Activated T-helper 1 cell treated with anti-CD3 and anti-CD28 coated beads, Interleukin-12 subunit alpha, Interleukin-12 subunit beta, Interleukin-2, Interleukin-4 antibody, amounts not matched to agents 30 ng/mL and 10 ng/mL and 1 ng/mL, durations not matched to agents 14 hours and 24 hours and 36 hours (primary cell): ENCODE measurements around the gene PPFIBP2. TPM values are rescaled to one million over a fixed set of nuclear protein-coding genes. Genes with fewer than 3 reads are reported as not detected.

Experiments used
- DNase-seq: peaks from one replicate; pipeline ENCODE4 v3.0.0; 2021; ENCODE audit warnings: low spot score
- H3K27ac Mint-ChIP-seq: one replicate; pipeline ENCODE4 v1.8.0; 2021; ENCODE audit warnings: mild to moderate bottlenecking, mixed read lengths
- H3K27me3 Mint-ChIP-seq: one replicate; pipeline ENCODE4 v1.8.0; 2022; ENCODE audit warnings: mild to moderate bottlenecking, moderate library complexity, mixed read lengths; ENCODE audit not compliant: insufficient read depth
- H3K36me3 Mint-ChIP-seq: one replicate; pipeline ENCODE4 v1.8.0; 2021; ENCODE audit warnings: low read depth, mixed read lengths
- H3K4me1 Mint-ChIP-seq: one replicate; pipeline ENCODE4 v1.8.0; 2021; ENCODE audit warnings: low read depth, mixed read lengths
- H3K4me3 Mint-ChIP-seq: one replicate; pipeline ENCODE4 v1.8.0; 2021; ENCODE audit warnings: mild to moderate bottlenecking, moderate library complexity, mixed read lengths
- H3K9me3 Mint-ChIP-seq: one replicate; pipeline ENCODE4 v1.8.0; 2021; ENCODE audit warnings: mixed read lengths
- intact Hi-C: fragments of 100-400 bp; cut with micrococcal nuclease; formaldehyde crosslinking; loops from one replicate; pipeline ENCODE4 v1.15.1; 2024
- total RNA-seq: library from RNA; stranded (reverse); gene quantifications from 2 replicates; pipeline ENCODE4 v1.2.3, GENCODE V29; 2022

The PPFIBP2 gene
- total RNA-seq, 1 donor from 2014 or later = 0.62 TPM

GRCh38 chr11:7522546-7522945 lies 8.7 kb downstream of the PPFIBP2 start:
- Mint-ChIP-seq H3K27me3 (peaks cover 6% of the 10 kb centered on the region), H3K9me3 (no peaks in the 10 kb centered on the region), H3K4me3 (no peak overlapping the region), H3K27ac (no peak overlapping the region), H3K4me1 (peaks cover 20% of the 10 kb centered on the region), H3K36me3 (peaks cover 1% of the 10 kb centered on the region)
- DNase-seq = no peak
- intact Hi-C loops = no loop called here

GRCh38 chr11:7523416-7524210 lies 9.8 kb downstream of the PPFIBP2 start:
- Mint-ChIP-seq H3K27ac (no peak overlapping the region), H3K4me3 (no peak overlapping the region), H3K9me3 (no peaks in the 10 kb centered on the region), H3K36me3 (peaks cover 1% of the 10 kb centered on the region), H3K27me3 (peaks cover 2% of the 10 kb centered on the region), H3K4me1 (peaks cover 31% of the 10 kb centered on the region)
- no peak for DNase-seq
- intact Hi-C loops = no loop called here

DNA sequence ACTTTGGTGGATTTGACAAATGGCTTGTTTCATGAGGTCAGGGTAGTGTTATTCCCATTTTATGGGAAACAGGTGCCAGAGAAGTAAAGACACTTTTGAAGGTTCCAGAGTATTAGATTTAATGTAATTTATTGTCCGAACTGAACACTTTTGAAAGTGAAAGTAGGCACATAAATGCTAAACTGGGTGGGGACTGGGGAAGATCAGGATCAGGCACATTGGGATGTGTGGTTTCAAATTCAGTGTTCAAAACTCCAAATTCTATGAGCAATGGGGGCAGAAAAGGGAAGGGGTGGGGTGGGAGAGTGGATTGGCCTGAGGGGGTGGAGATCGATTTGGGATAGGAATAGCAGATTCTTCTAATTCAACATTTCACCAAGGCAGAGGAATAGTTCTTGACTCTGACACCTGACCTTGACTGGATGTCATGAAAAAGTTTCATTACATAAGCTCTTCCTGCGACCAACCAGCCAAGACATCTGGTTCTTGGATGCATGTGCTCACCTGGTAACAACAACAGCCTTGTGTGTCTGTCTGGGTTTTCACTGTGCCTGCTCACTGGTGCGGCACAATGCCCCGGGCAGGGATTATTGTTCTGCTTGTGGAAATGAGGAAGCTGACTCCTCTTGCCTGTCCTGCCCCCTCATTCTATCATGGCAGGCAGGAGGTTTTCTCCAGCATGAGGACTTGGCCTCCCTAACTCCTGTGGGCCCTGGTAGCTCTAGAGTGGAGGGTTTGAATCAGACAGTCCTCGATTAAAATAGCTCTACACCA lies 10.8 kb downstream of the PPFIBP2 start:
- DNase-seq = no peak
- Mint-ChIP-seq H3K27ac (no peak overlapping the region), H3K27me3 (peaks cover 2% of the 10 kb centered on the region), H3K4me3 (no peak overlapping the region), H3K4me1 (peaks cover 34% of the 10 kb centered on the region), H3K36me3 (peaks cover 1% of the 10 kb centered on the region), H3K9me3 (no peaks in the 10 kb centered on the region)
- intact Hi-C loops = no loop called here

- H3K4me3 Mint-ChIP-seq = no peak overlapping the region
- intact Hi-C loops = no loop called here
- DNase-seq = no peak
- H3K36me3 Mint-ChIP-seq = peaks cover 1% of the 10 kb centered on the region
- no peaks in the 10 kb centered on the region for H3K9me3 Mint-ChIP-seq
- peaks cover 2% of the 10 kb centered on the region for H3K27me3 Mint-ChIP-seq
- H3K4me1 Mint-ChIP-seq = peaks cover 34% of the 10 kb centered on the region
- no peak overlapping the region for H3K27ac Mint-ChIP-seq
Observed at GRCh38 chr11:7525424-7525823, 11.6 kb downstream of the PPFIBP2 start.

DNA sequence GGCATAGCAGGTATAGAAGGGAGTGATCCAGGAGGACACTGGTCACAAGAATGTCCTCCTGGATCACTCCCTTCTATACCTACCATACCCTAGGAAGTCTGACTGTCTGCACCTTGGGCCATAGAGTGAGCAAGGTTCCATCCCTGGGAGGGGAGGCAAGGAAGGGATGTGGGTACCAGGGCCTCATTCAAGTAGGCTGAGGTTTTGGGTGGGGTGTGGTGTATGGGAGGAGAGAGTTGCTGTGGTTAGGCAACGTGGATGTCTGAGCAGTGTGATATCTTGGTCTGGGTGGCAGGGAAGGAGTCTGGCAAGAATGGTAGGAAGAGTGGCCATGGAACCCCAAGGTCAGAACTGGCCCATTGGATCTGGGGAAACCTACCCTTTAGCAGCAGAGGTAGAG lies 13.2 kb downstream of the PPFIBP2 start:
- H3K36me3 Mint-ChIP-seq = peaks cover 1% of the 10 kb centered on the region
- DNase-seq = peak; percentile 25
- H3K27me3 Mint-ChIP-seq = peaks cover 2% of the 10 kb centered on the region
- H3K4me3 Mint-ChIP-seq = no peak overlapping the region
- peaks cover 34% of the 10 kb centered on the region for H3K4me1 Mint-ChIP-seq
- H3K9me3 Mint-ChIP-seq = no peaks in the 10 kb centered on the region
- no peak overlapping the region for H3K27ac Mint-ChIP-seq
- intact Hi-C loops = no loop called here

DNA sequence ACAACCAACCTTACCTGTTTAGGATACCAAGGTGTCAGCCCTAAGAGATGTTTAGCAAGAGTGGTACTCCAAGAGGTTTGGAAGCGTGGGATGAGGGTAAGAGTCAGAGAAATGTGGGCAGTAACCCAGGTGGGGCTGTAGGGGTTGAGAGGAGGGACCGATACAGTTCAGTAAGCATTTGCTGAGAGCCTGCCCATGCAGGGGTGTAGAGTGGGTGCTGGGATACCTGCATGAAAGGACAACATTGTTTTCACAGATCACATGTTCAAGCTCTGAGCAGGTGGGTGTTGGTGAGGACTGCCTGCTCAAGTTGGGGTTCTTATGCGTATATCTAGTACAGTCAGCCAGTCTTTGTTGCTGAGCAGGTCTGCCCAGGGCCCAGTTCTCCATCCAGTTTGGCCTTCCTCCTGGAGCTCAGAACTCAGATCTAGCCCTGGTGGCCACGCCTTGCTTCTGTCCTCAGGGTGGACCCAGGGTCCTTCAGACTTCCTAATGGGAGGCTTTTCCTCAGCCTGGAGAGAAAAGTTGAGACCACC lies 14.8 kb downstream of the PPFIBP2 start:
- H3K4me1 Mint-ChIP-seq = peaks cover 36% of the 10 kb centered on the region
- H3K36me3 Mint-ChIP-seq = peaks cover 1% of the 10 kb centered on the region
- no peak for DNase-seq
- no peak overlapping the region for H3K4me3 Mint-ChIP-seq
- no peaks in the 10 kb centered on the region for H3K9me3 Mint-ChIP-seq
- intact Hi-C loops = no loop called here
- peaks cover 2% of the 10 kb centered on the region for H3K27me3 Mint-ChIP-seq
- no peak overlapping the region for H3K27ac Mint-ChIP-seq

- Mint-ChIP-seq H3K36me3 (no peaks in the 10 kb centered on the region), H3K9me3 (no peaks in the 10 kb centered on the region), H3K4me3 (no peak overlapping the region), H3K27me3 (peaks cover 3% of the 10 kb centered on the region), H3K4me1 (peaks cover 32% of the 10 kb centered on the region), H3K27ac (no peak overlapping the region)
- intact Hi-C loops = no loop called here
- no peak for DNase-seq
Observed at GRCh38 chr11:7530013-7530640, 16.3 kb downstream of the PPFIBP2 start.

- Mint-ChIP-seq H3K36me3 (no peaks in the 10 kb centered on the region), H3K4me3 (no peak overlapping the region), H3K27ac (no peak overlapping the region), H3K9me3 (no peaks in the 10 kb centered on the region), H3K4me1 (peaks cover 29% of the 10 kb centered on the region), H3K27me3 (peaks cover 3% of the 10 kb centered on the region)
- intact Hi-C loops = no loop called here
- no peak for DNase-seq
Observed at GRCh38 chr11:7531011-7531410, 17.2 kb downstream of the PPFIBP2 start.

- no peaks in the 10 kb centered on the region for H3K36me3 Mint-ChIP-seq
- DNase-seq = no peak
- H3K27ac Mint-ChIP-seq = no peak overlapping the region
- intact Hi-C loops = no loop called here
- H3K4me3 Mint-ChIP-seq = no peak overlapping the region
- H3K27me3 Mint-ChIP-seq = peaks cover 10% of the 10 kb centered on the region
- peaks cover 28% of the 10 kb centered on the region for H3K4me1 Mint-ChIP-seq
- H3K9me3 Mint-ChIP-seq = no peaks in the 10 kb centered on the region
Observed at GRCh38 chr11:7532405-7533145, 18.8 kb downstream of the PPFIBP2 start.

GRCh38 chr11:7533199-7534041 lies 19.6 kb downstream of the PPFIBP2 start:
- Mint-ChIP-seq H3K9me3 (no peaks in the 10 kb centered on the region), H3K4me3 (no peak overlapping the region), H3K27me3 (peaks cover 10% of the 10 kb centered on the region), H3K4me1 (peaks cover 28% of the 10 kb centered on the region), H3K27ac (no peak overlapping the region), H3K36me3 (no peaks in the 10 kb centered on the region)
- no peak for DNase-seq
- intact Hi-C loops = no loop called here

DNA sequence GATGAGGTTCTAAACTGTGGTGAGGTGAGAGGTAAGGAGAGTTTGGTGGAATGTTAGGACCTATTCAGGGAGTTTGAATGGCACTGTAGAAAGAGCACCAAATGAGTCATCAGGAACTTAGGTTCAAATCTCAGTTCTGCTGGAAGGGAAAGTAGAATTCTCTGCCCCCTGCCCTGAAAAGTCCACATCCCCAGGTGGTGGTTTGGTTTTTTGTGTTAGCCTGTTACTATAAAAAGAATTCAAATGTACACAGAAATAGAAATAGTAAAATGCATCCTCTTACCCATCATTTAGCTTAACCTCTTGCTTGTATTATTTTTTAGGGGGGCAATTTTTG lies 20.2 kb downstream of the PPFIBP2 start:
- Mint-ChIP-seq H3K36me3 (no peaks in the 10 kb centered on the region), H3K27ac (no peak overlapping the region), H3K27me3 (peaks cover 10% of the 10 kb centered on the region), H3K9me3 (no peaks in the 10 kb centered on the region), H3K4me1 (peaks cover 28% of the 10 kb centered on the region), H3K4me3 (no peak overlapping the region)
- no peak for DNase-seq
- intact Hi-C loops = no loop called here

GRCh38 chr11:7536100-7536499 lies 22.3 kb downstream of the PPFIBP2 start:
- intact Hi-C loops = no loop called here
- H3K27ac Mint-ChIP-seq = no peak overlapping the region

More at GRCh38 chr11:7536100-7536499, 22.3 kb downstream of the PPFIBP2 start:
- Mint-ChIP-seq H3K4me3 (no peak overlapping the region), H3K4me1 (peaks cover 30% of the 10 kb centered on the region), H3K36me3 (no peaks in the 10 kb centered on the region), H3K9me3 (no peaks in the 10 kb centered on the region), H3K27me3 (peaks cover 16% of the 10 kb centered on the region)
- DNase-seq = no peak
